Measurements from ENCODE around the gene NPW.
"Not testable (repeated sequence)": the region's sequence is repeated elsewhere in the genome, so short reads cannot be mapped to it uniquely, and the experiment has no call there.

The NPW gene

GRCh38 chr16:2001456-2002355 is 17.9 kb upstream of the NPW start:
- in situ Hi-C loops (cut with HindIII; ENCODE audit: low sequenced_read_pairs): no loop called here

- in situ Hi-C loops (cut with HindIII; ENCODE audit: low sequenced_read_pairs): no loop called here
Measured at GRCh38 chr16:2002406-2003230, 17.0 kb upstream of the NPW start.

GRCh38 chr16:2003231-2003826 is 16.3 kb upstream of the NPW start:
- in situ Hi-C loops (cut with HindIII; ENCODE audit: low sequenced_read_pairs): no loop called here

- in situ Hi-C loops (cut with HindIII; ENCODE audit: low sequenced_read_pairs): no loop called here
Measured at GRCh38 chr16:2003827-2004641, 15.6 kb upstream of the NPW start.

- in situ Hi-C loops (cut with HindIII; ENCODE audit: low sequenced_read_pairs): no loop called here
Measured at GRCh38 chr16:2004795-2005517, 14.6 kb upstream of the NPW start.

GRCh38 chr16:2005646-2006045 is 13.9 kb upstream of the NPW start:
- in situ Hi-C loops (cut with HindIII; ENCODE audit: low sequenced_read_pairs): no loop called here

GRCh38 chr16:2006317-2006716 is 13.3 kb upstream of the NPW start:
- in situ Hi-C loops (cut with HindIII; ENCODE audit: low sequenced_read_pairs): no loop called here

- in situ Hi-C loops (cut with HindIII; ENCODE audit: low sequenced_read_pairs): no loop called here
Measured at GRCh38 chr16:2007081-2007836, 12.3 kb upstream of the NPW start.

- in situ Hi-C loops (cut with HindIII; ENCODE audit: low sequenced_read_pairs): no loop called here
Measured at GRCh38 chr16:2008009-2008526, 11.5 kb upstream of the NPW start.

- in situ Hi-C loops (cut with HindIII; ENCODE audit: low sequenced_read_pairs): no loop called here
Measured at GRCh38 chr16:2008631-2009163, 10.9 kb upstream of the NPW start.

- in situ Hi-C loops (cut with HindIII; ENCODE audit: low sequenced_read_pairs): no loop called here
Measured at GRCh38 chr16:2009164-2009711, 10.3 kb upstream of the NPW start.

GRCh38 chr16:2009791-2010510 is 9.6 kb upstream of the NPW start, which contains the start of gene ZNF598:
ZNF598 (minus strand) TSS chr16:2009821.
- in situ Hi-C loops (cut with HindIII; ENCODE audit: low sequenced_read_pairs): no loop called here

GRCh38 chr16:2011726-2012125 is 7.9 kb upstream of the NPW start:
- in situ Hi-C loops (cut with HindIII; ENCODE audit: low sequenced_read_pairs): not testable (repeated sequence)

- in situ Hi-C loops (cut with HindIII; ENCODE audit: low sequenced_read_pairs): no loop called here
Measured at GRCh38 chr16:2013527-2013926, 6.1 kb upstream of the NPW start.

- in situ Hi-C loops (cut with HindIII; ENCODE audit: low sequenced_read_pairs): no loop called here
Measured at GRCh38 chr16:2015117-2015946, 4.3 kb upstream of the NPW start.

- in situ Hi-C loops (cut with HindIII; ENCODE audit: low sequenced_read_pairs): no loop called here
Measured at GRCh38 chr16:2015947-2016208, 3.7 kb upstream of the NPW start.

GRCh38 chr16:2016407-2016922 is 3.1 kb upstream of the NPW start:
- in situ Hi-C loops (cut with HindIII; ENCODE audit: low sequenced_read_pairs): no loop called here

Measured in DLD1 (cell line).